ENCODE results near the gene CSAG1.
"Not testable (repeated sequence)": the region's sequence is repeated elsewhere in the genome, so short reads cannot be mapped to it uniquely, and the experiment has no call there.

Gene CSAG1

DNA sequence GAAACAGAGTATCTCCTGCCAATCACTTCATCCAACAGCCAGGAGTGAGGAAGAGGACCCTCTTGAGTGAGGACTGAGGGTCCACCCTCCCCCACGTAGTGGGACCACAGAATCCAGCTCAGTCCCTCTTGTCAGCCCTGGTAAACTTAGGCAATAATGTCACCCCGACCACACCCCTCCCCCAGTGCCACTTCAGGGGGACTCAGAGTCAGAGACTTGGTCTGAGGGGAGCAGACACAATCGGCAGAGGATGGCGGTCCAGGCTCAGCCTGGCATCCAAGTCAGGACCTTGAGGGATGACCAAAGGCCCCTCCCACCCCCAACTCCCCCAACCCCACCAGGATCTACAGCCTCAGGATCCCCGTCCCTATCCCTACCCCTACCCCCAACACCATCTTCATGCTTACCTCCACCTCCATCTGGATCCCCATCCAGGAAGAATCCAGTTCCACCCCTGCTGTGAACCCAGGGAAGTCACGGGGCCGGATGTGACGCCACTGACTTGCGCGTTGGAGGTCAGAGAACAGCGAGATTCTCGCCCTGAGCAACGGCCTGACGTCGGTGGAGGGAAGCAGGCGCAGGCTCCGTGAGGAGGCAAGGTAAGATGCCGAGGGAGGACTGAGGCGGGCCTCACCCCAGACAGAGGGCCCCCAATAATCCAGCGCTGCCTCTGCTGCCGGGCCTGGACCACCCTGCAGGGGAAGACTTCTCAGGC lies at the start of gene CSAG1, which contains the start of gene MAGEA12:
CSAG1 (minus strand) TSS at position 461 of the 715 bp plus-strand sequence. CDS start 1,261 bp downstream, outside the sequence.
MAGEA12 (plus strand) TSS at position 497 of the 715 bp plus-strand sequence. CDS start 2,405 bp downstream, outside the sequence.
- DNase-seq = peak; percentile 48 to 73

- DNase-seq = not testable (repeated sequence)
Measured at GRCh38 chrX:152769549-152770289, 36.2 kb upstream of the CSAG1 start, which contains the start of gene MAGEA6. TSS of gene MAGEA6 (minus strand) at chrX:152769689. CDS start at chrX:152767650, 2,039 bp downstream.

- not testable (repeated sequence) for DNase-seq
Measured at GRCh38 chrX:152766562-152766961, 33.0 kb upstream of the CSAG1 start.

DNA sequence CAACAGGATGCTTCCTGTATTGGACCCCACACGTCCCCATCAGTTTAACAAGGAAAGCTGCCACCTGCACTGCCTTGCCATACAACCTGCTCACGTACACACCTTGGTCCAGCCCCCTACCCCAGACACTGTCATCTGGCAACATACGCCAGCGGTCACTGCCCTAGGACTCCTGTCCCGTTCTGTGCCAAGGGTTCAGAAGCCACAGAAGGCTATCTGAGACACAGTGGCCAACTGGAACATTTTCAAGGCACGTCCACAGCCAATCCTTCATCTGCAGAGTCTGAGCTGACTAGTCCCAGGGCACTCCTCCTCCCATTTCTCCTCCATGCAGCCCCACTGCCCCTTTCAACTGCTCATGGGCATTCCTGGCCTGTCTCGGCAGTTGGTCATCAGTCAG lies 28.1 kb upstream of the CSAG1 start:
- DNase-seq = not testable (repeated sequence)

DNA sequence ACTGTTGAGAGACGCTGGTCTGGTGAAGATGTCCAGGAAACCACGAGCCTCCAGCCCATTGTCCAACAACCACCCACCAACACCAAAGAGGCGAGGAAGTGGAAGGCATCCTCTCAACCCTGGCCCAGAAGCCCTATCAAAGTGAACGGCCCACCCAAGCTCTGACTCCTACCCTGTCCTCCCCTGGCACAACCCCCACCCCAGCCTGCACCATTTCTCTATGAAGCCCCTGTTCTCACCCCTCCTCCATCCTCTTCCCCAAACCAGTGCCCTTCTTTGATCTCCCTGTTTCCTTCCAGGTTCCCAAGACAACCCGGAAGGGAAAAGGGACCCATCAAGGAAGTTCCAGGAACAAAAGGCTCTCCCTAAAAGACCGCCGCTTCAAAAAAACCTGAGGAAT lies 26.0 kb upstream of the CSAG1 start:
- not testable (repeated sequence) for DNase-seq

- not testable (repeated sequence) for DNase-seq
Measured at GRCh38 chrX:152758918-152759317, 25.4 kb upstream of the CSAG1 start, which contains the start of gene CSAG3. TSS of gene CSAG3 (plus strand) at chrX:152759218.

DNA sequence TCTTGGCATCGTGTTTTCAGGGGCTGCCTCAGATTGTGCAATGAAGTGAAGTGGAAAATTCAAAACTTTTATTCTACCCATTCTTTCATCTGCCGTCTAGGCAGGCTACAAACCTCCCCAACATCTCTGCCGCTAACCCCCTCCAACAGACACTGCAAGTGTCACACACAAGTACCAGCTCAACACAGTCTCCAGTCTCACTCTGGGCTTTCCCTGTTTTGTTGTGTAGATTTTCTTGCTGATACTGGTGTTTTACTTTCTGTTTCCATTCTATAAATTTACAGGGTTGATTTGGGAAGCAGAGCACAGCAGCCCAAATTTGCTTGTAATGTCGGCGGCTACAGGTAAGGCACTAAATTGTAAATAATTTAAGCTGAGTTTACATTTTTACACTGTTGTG lies 21.4 kb upstream of the CSAG1 start:
- DNase-seq = not testable (repeated sequence)

GRCh38 chrX:152753686-152754650 lies 20.4 kb upstream of the CSAG1 start, which contains the start of gene MAGEA2:
TSS of gene MAGEA2 (minus strand) at chrX:152753842. CDS start at chrX:152751363, 2,479 bp downstream.
- DNase-seq = not testable (repeated sequence)

DNA sequence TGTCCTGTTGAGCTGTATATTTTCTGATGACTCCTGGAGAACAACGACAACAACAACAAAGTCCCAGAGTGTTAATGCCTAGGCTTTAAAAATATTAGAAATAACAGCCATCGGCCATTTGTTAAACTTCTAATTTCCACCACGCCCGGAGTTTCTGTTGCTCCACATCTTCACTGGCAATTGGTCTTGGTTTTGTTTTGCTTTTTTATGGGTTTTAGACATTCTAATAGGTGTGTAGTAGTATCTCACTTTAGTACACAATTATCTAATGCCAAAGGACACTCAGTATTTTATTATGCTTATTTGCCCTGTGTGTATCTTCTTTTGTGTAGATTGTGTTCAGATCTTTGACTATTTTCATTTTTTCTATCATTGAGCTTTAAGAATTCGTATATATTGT lies 5.0 kb upstream of the CSAG1 start:
- no peak for DNase-seq

- not testable (repeated sequence) for DNase-seq
Measured at GRCh38 chrX:152736528-152736927, 3.0 kb upstream of the CSAG1 start.

DNA sequence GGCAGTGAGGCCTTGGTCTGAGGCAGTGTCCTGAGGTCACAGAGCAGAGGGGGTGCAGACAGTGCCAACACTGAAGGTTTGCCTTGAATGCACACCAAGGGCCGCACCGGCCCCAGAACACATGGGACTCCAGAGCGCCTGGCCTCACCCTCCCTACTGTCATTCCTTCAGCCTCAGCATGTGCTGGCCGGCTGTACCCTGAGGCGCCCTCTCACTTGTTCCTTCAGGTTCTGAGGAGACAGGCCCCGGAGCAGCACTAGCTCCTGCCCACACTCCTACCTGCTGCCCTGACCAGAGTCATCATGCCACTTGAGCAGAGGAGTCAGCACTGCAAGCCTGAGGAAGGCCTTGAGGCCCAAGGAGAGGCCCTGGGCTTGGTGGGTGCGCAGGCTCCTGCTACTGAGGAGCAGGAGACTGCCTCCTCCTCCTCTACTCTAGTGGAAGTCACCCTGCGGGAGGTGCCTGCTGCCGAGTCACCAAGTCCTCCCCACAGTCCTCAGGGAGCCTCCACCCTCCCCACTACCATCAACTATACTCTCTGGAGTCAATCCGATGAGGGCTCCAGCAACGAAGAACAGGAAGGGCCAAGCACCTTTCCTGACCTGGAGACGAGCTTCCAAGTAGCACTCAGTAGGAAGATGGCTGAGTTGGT lies 2.5 kb upstream of the CSAG1 start:
- DNase-seq = no peak

DNA sequence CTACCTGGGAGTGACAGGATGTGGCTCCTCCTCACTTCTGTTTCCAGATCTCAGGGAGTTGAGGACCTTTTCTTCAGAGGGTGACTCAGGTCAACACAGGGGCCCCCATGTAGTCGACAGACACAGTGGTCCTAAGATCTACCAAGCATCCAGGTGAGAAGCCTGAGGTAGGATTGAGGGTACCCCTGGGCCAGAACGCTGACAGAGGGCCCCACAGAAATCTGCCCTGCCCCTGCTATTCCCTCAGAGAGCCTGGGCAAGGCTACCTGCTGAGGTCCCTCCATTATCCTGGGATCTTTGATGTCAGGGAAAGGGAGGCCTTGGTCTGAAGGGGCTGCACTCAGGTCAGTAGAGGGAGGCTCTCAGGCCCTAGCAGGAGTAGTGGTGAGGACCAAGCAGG lies 1.6 kb upstream of the CSAG1 start:
- DNase-seq = no peak

GRCh38 chrX:152734143-152734858 lies 780 bp upstream of the CSAG1 start:
- not testable (repeated sequence) for DNase-seq

- no peak for DNase-seq
Measured at GRCh38 chrX:152725409-152725808, 8.1 kb downstream of the CSAG1 start.

- DNase-seq = not testable (repeated sequence)
Measured at GRCh38 chrX:152713815-152714787, 19.4 kb downstream of the CSAG1 start, which contains the start of gene MAGEA2B. TSS of gene MAGEA2B (plus strand) at chrX:152714628. CDS start at chrX:152717107, 2,479 bp downstream.

DNA sequence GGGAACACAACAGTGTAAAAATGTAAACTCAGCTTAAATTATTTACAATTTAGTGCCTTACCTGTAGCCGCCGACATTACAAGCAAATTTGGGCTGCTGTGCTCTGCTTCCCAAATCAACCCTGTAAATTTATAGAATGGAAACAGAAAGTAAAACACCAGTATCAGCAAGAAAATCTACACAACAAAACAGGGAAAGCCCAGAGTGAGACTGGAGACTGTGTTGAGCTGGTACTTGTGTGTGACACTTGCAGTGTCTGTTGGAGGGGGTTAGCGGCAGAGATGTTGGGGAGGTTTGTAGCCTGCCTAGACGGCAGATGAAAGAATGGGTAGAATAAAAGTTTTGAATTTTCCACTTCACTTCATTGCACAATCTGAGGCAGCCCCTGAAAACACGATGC lies 20.3 kb downstream of the CSAG1 start:
- DNase-seq = not testable (repeated sequence)

DNA sequence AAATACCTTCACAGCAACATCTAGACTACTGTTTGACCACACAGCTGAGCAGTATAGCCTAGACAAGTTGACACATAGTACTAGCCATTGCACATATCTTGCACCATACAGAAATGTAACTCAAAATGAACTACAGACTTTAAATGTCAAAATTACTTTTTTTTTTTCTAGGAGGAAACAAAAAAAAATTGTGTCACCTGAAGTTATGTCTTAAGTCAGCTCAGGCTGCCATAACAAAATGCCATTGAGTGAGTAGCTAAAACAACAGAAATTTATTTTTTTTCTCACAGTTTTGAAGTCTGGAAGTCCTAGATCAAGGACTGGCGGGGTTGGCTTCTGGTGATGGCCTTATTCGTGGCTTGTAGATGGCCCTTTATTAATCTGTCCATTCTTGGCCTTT lies 24.3 kb downstream of the CSAG1 start, which contains the start of gene CSAG2:
CSAG2 (minus strand) TSS at position 101 of the 400 bp plus-strand sequence. CDS start 161 bp downstream, outside the sequence.
- not testable (repeated sequence) for DNase-seq

DNA sequence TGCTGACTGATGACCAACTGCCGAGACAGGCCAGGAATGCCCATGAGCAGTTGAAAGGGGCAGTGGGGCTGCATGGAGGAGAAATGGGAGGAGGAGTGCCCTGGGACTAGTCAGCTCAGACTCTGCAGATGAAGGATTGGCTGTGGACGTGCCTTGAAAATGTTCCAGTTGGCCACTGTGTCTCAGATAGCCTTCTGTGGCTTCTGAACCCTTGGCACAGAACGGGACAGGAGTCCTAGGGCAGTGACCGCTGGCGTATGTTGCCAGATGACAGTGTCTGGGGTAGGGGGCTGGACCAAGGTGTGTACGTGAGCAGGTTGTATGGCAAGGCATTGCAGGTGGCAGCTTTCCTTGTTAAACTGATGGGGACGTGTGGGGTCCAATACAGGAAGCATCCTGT lies 27.0 kb downstream of the CSAG1 start:
- DNase-seq = not testable (repeated sequence)

- not testable (repeated sequence) for DNase-seq
Measured at GRCh38 chrX:152700390-152700789, 33.1 kb downstream of the CSAG1 start.

All from NCI-H1930 (cell line).